AG09309 (cell line): ENCODE measurements around the gene RFNG.
"Not testable (repeated sequence)": the region's sequence is repeated elsewhere in the genome, so short reads cannot be mapped to it uniquely, and the experiment has no call there.

ENCODE experiments used
- DNase-seq: peaks from one replicate; pipeline ENCODE4 v3.0.0-alpha.2; 2010; ENCODE audit warnings: low read depth
- H3K4me3 ChIP-seq: 2 replicates; pipeline ENCODE4 v1.5.1; 2011; ENCODE audit warnings: mild to moderate bottlenecking, low read depth, low read length, moderate library complexity; ENCODE audit not compliant: control insufficient read depth
- CTCF ChIP-seq: IDR thresholded peaks from 2 replicates; pipeline ENCODE4 v1.5.1; 2011; ENCODE audit warnings: mild to moderate bottlenecking, low read depth, low read length, inconsistent platforms; ENCODE audit not compliant: insufficient read depth, control insufficient read depth; ENCODE audit errors: missing control alignments

RFNG gene

GRCh38 chr17:82041144-82041814, 10.3 kb downstream of the RFNG start:
- no peak for DNase-seq
- no peak overlapping the region for H3K4me3 ChIP-seq

GRCh38 chr17:82039695-82040299, 11.8 kb downstream of the RFNG start:
- no peak for TF ChIP-seq CTCF
- DNase-seq, result no peak
- H3K4me3 ChIP-seq, result no peak overlapping the region

More at GRCh38 chr17:82041144-82041814, 10.3 kb downstream of the RFNG start:
- TF ChIP-seq CTCF, result no peak

- not testable (repeated sequence) for H3K4me3 ChIP-seq, DNase-seq
Observed at GRCh38 chr17:82038796-82039409, 12.7 kb downstream of the RFNG start.

- H3K4me3 ChIP-seq, result peak overlapping the region; percentile 77
- no peak for DNase-seq
- no peak for TF ChIP-seq CTCF
Observed at GRCh38 chr17:82037889-82038195, 13.8 kb downstream of the RFNG start.

GRCh38 chr17:82037092-82037888, 14.3 kb downstream of the RFNG start, which contains the start of gene DCXR:
Gene DCXR (minus strand): TSS chr17:82037697. CDS start chr17:82037682, 15 bp downstream.
- peak; percentile 48 for DNase-seq
- H3K4me3 ChIP-seq, result peak within 1 kb of the TSS; percentile 77
- TF ChIP-seq CTCF, result peak; percentile 62

- no peak for TF ChIP-seq CTCF
- DNase-seq, result no peak
- peak overlapping the region; percentile 77 for H3K4me3 ChIP-seq
Observed at GRCh38 chr17:82036634-82037091, 14.9 kb downstream of the RFNG start.
